IMR-90 (cell line): Measurements from ENCODE around the gene RARRES2. TPM values are rescaled to one million over a fixed set of nuclear protein-coding genes. Genes with fewer than 3 reads are reported as not detected.

Experiments
- ATAC-seq: fragments of 200-7000 bp; cut with Tn5 transposase; 2 replicates; pipeline ENCODE4 v1.9.1; 2020; ENCODE audit warnings: low read depth, mild to moderate bottlenecking, moderate library complexity
- BruUV-seq: library from RNA; stranded (reverse); fragments of 400-500 nt; replicated peaks from 2 replicates; lab custom pipeline; 2021; lab: Mats Ljungman, UMichigan
- CTCF ChIA-PET: fragments of 300-600 bp; formaldehyde crosslinking; extraction: SDS; loops from one replicate; lab custom pipeline; 2021; ENCODE audit warnings: antibody characterized with exemption; lab: Yijun Ruan, JAX
- POLR2A ChIA-PET: fragments of 300-600 bp; sonication (Branson Sonifier 250); formaldehyde crosslinking; loops from one replicate; lab custom pipeline; 2022; ENCODE audit warnings: antibody characterized with exemption; ENCODE audit not compliant: unreplicated experiment; lab: Charles Lee
- DNase-seq: peaks from one replicate; pipeline ENCODE4 v3.0.0; 2013
- H2AFZ ChIP-seq: replicated peaks from 2 replicates; pipeline ENCODE3; 2013; ENCODE audit warnings: low read length, mild to moderate bottlenecking; ENCODE audit not compliant: poor library complexity
- H2AK5ac ChIP-seq: 2 replicates; pipeline ENCODE4 v1.6.1; 2013; ENCODE audit warnings: low read depth, low read length, inconsistent platforms
- H2AK9ac ChIP-seq: replicated peaks from 2 replicates; pipeline ENCODE3; 2013; ENCODE audit warnings: mild to moderate bottlenecking, low read depth, low read length, moderate library complexity; ENCODE audit not compliant: poor library complexity
- H2BK120ac ChIP-seq: 2 replicates; pipeline ENCODE4 v1.6.1; 2013; ENCODE audit warnings: low read depth, low read length, inconsistent platforms
- H2BK15ac ChIP-seq: 3 replicates; pipeline ENCODE4 v1.6.1; 2013; ENCODE audit warnings: low read depth, low read length, inconsistent platforms
- H2BK20ac ChIP-seq: 2 replicates; pipeline ENCODE4 v1.6.1; 2013; ENCODE audit warnings: low read depth, mild to moderate bottlenecking, inconsistent platforms, low read length, moderate library complexity
- H2BK5ac ChIP-seq: 2 replicates; pipeline ENCODE4 v1.6.1; 2013; ENCODE audit warnings: mild to moderate bottlenecking, low read depth, low read length, inconsistent platforms; ENCODE audit not compliant: poor library complexity, severe bottlenecking
- H3K14ac ChIP-seq: replicated peaks from 2 replicates; pipeline ENCODE4 v1.6.1; 2013; ENCODE audit warnings: low read depth, low read length, inconsistent platforms
- H3K18ac ChIP-seq: 2 replicates; pipeline ENCODE4 v1.6.1; 2013; ENCODE audit warnings: low read depth, low read length, control low read depth
- H3K23ac ChIP-seq: 2 replicates; pipeline ENCODE4 v1.6.1; 2013; ENCODE audit warnings: low read depth, low read length, inconsistent platforms
- H3K27ac ChIP-seq: 2 replicates; pipeline ENCODE4 v1.5.1; 2013; ENCODE audit warnings: mild to moderate bottlenecking, control low read depth, low read length; ENCODE audit not compliant: insufficient read depth
- H3K27me3 ChIP-seq: 2 replicates; pipeline ENCODE4 v1.6.1; 2013; ENCODE audit warnings: low read length; ENCODE audit not compliant: control insufficient read depth, insufficient read depth
- H3K36me3 ChIP-seq: 2 replicates; pipeline ENCODE4 v1.6.1; 2013; ENCODE audit warnings: low read length, mixed read lengths; ENCODE audit not compliant: control insufficient read depth, insufficient read depth
- H3K4ac ChIP-seq: 2 replicates; pipeline ENCODE4 v1.6.1; 2013; ENCODE audit warnings: low read depth, low read length, inconsistent platforms
- H3K4me1 ChIP-seq: 2 replicates; pipeline ENCODE4 v1.6.1; 2013; ENCODE audit warnings: low read length, mixed read lengths; ENCODE audit not compliant: control insufficient read depth, insufficient read depth
- H3K4me2 ChIP-seq: 2 replicates; pipeline ENCODE4 v1.6.1; 2013; ENCODE audit warnings: low read depth, mild to moderate bottlenecking, control low read depth, low read length, moderate library complexity
- H3K4me3 ChIP-seq: 2 replicates; pipeline ENCODE4 v1.5.1; 2013; ENCODE audit warnings: low read depth, mild to moderate bottlenecking, control low read depth, low read length, moderate library complexity; ENCODE audit not compliant: insufficient read depth
- H3K56ac ChIP-seq: 2 replicates; pipeline ENCODE4 v1.6.1; 2013; ENCODE audit warnings: low read length, inconsistent platforms; ENCODE audit not compliant: insufficient read depth; ENCODE audit errors: extremely low read depth
- H3K79me1 ChIP-seq, 2 experiments: 2 replicates each; pipeline ENCODE4 v1.6.1; 2013; ENCODE audit warnings: low read length in 2 of 2, inconsistent platforms in 1 of 2, low read depth in 1 of 2
- H3K9ac ChIP-seq: 2 replicates; pipeline ENCODE4 v1.6.1; 2013; ENCODE audit warnings: low read depth, low read length, control low read depth
- H3K9me1 ChIP-seq: 2 replicates; pipeline ENCODE4 v1.6.1; 2013; ENCODE audit warnings: low read length, inconsistent platforms; ENCODE audit not compliant: insufficient read depth
- H3K9me3 ChIP-seq: 2 replicates; pipeline ENCODE4 v1.6.1; 2013; ENCODE audit warnings: low read length; ENCODE audit not compliant: control insufficient read depth, insufficient read depth
- H4K20me1 ChIP-seq: 2 replicates; pipeline ENCODE4 v1.6.1; 2013; ENCODE audit warnings: low read length, inconsistent platforms; ENCODE audit not compliant: insufficient read depth
- H4K5ac ChIP-seq: 2 replicates; pipeline ENCODE4 v1.6.1; 2013; ENCODE audit warnings: mild to moderate bottlenecking, low read depth, low read length, control low read depth
- H4K8ac ChIP-seq, 2 experiments: 2 replicates each; pipeline ENCODE4 v1.6.1; 2013; ENCODE audit warnings: low read depth in 2 of 2, low read length in 2 of 2, control low read depth in 1 of 2, inconsistent platforms in 1 of 2
- H4K91ac ChIP-seq: 2 replicates; pipeline ENCODE4 v1.6.1; 2013; ENCODE audit warnings: low read depth, low read length, inconsistent platforms; ENCODE audit not compliant: insufficient read depth
- BHLHE40 ChIP-seq: fragments of 150-350 bp; IDR thresholded peaks from 2 replicates; pipeline ENCODE4 v1.6.1; 2016; ENCODE audit warnings: mild to moderate bottlenecking, low read depth, low read length
- CEBPB ChIP-seq: IDR thresholded peaks from 2 replicates; pipeline ENCODE4 v1.6.1; 2012; ENCODE audit warnings: low read depth, low read length, improper control_type of control experiment
- CHD1 ChIP-seq: IDR thresholded peaks from 2 replicates; pipeline ENCODE4 v1.6.1; 2012; ENCODE audit warnings: low read depth, low read length, improper control_type of control experiment
- FOS ChIP-seq: fragments of 150-350 bp; IDR thresholded peaks from 2 replicates; pipeline ENCODE4 v1.6.1; 2016; ENCODE audit warnings: low read depth, low read length
- MAFK ChIP-seq: IDR thresholded peaks from 2 replicates; pipeline ENCODE4 v1.6.1; 2012; ENCODE audit warnings: low read depth, low read length, improper control_type of control experiment
- MXI1 ChIP-seq: IDR thresholded peaks from 2 replicates; pipeline ENCODE4 v1.6.1; 2012; ENCODE audit warnings: low read depth, mild to moderate bottlenecking, low read length, moderate library complexity, borderline replicate concordance
- NFE2L2 ChIP-seq: fragments of 150-350 bp; IDR thresholded peaks from 2 replicates; pipeline ENCODE4 v1.6.1; 2016; ENCODE audit warnings: low read depth, mild to moderate bottlenecking, low read length
- POLR2A ChIP-seq: IDR thresholded peaks from 2 replicates; pipeline ENCODE4 v1.6.1; 2012; ENCODE audit warnings: mild to moderate bottlenecking, low read depth, low read length
- RAD21 ChIP-seq: IDR thresholded peaks from 2 replicates; pipeline ENCODE4 v1.6.1; 2012; ENCODE audit warnings: low read length, improper control_type of control experiment
- RCOR1 ChIP-seq: IDR thresholded peaks from 2 replicates; pipeline ENCODE4 v1.6.1; 2012; ENCODE audit warnings: mild to moderate bottlenecking, low read length, improper control_type of control experiment; ENCODE audit not compliant: insufficient replicate concordance
- RFX5 ChIP-seq: IDR thresholded peaks from 2 replicates; pipeline ENCODE4 v1.8.0; 2012; ENCODE audit warnings: low read depth, mild to moderate bottlenecking, low read length, moderate library complexity
- SMC3 ChIP-seq: fragments of 150-350 bp; IDR thresholded peaks from 2 replicates; pipeline ENCODE4 v1.6.1; 2016; ENCODE audit warnings: low read depth, mild to moderate bottlenecking, antibody characterized with exemption, low read length, moderate library complexity
- whole genome bisulfite sequencing, 2 experiments: methylation state at CpG; one replicate each; pipeline versions ENCODE4 v1.1.5 to v1.1.7; 2013; ENCODE audit warnings: missing lambda C conversion rate in 2 of 2; ENCODE audit not compliant: insufficient read length in 1 of 2; ENCODE audit errors: extremely low coverage in 2 of 2; 5-methylcytosine and 5-hydroxymethylcytosine counted together
- dilution Hi-C: fragments of 300-500 bp; cut with HindIII; formaldehyde crosslinking; loops from one replicate; pipeline ENCODE4 v1.14.3; 2018; ENCODE audit warnings: low sequenced_read_pairs; ENCODE audit not compliant: unreplicated experiment
- in situ Hi-C: fragments of 300-500 bp; cut with MboI; formaldehyde crosslinking; loops from 3 replicates; pipeline ENCODE4 v1.14.3; 2019; ENCODE audit warnings: low sequenced_read_pairs, inconsistent platforms, mixed read lengths
- intact Hi-C: fragments of 100-400 bp; cut with micrococcal nuclease; formaldehyde crosslinking; loops from 2 replicates; pipeline ENCODE4 v1.10.0; 2022
- polyA plus RNA-seq, 3 experiments: library from polyadenylated mRNA; depleted of rRNA; stranded (reverse); fragments of >200 nt; gene quantifications; 2 replicates each; pipeline ENCODE4 v1.2.3, GENCODE V29; 2012; ENCODE audit warnings: low replicate concordance in 1 of 3
- total RNA-seq: library from RNA; depleted of rRNA; stranded (reverse); fragments of >200 nt; gene quantifications from 2 replicates; pipeline ENCODE4 v1.2.3, GENCODE V29; 2012
- TF ChIP-seq, protein P1 (sequence below): fragments of 150-350 bp; IDR thresholded peaks from 2 replicates; pipeline ENCODE4 v1.6.1; 2016; ENCODE audit warnings: low read depth, mild to moderate bottlenecking, low read length, moderate library complexity, borderline replicate concordance
- TF ChIP-seq, protein P2 (sequence below): fragments of 150-350 bp; IDR thresholded peaks from 2 replicates; pipeline ENCODE4 v1.6.1; 2017; ENCODE audit warnings: mild to moderate bottlenecking, antibody characterized with exemption, low read length, low read depth
- TF ChIP-seq, protein P3 (sequence below): conservative IDR thresholded peaks from 2 replicates; pipeline ENCODE4 v1.5.1; 2012; ENCODE audit warnings: mild to moderate bottlenecking, low read depth, low read length, improper control_type of control experiment

RARRES2 gene
- total and polyA plus RNA-seq, 2 of the 4 experiments (the other 2 are of a cell fraction) = 1.6 TPM; not detected in 1

- Histone ChIP-seq H3K27me3 (no peaks in the 10 kb centered on the region), H2AFZ (no peak overlapping the region), H3K27ac (no peak overlapping the region), H3K4ac (no peak overlapping the region), H4K20me1 (no peaks in the 10 kb centered on the region), H3K14ac (no peak overlapping the region), H2BK20ac (no peak overlapping the region), H4K5ac (no peak overlapping the region), H3K36me3 (no peaks in the 10 kb centered on the region), H2BK15ac (no peak overlapping the region), H2BK5ac (no peak overlapping the region), H2AK9ac (no peak overlapping the region), H3K56ac (no peak overlapping the region), H3K23ac (no peak overlapping the region), H3K4me2 (no peak overlapping the region), H2AK5ac (no peak overlapping the region), H3K9me1 (no peaks in the 10 kb centered on the region; the same call in 1 of the 2 replicates), H2BK120ac (no peak overlapping the region), H3K79me1 (no peaks in the 10 kb centered on the region), H3K4me3 (no peak overlapping the region), H3K18ac (no peak overlapping the region), H3K9me3 (no peaks in the 10 kb centered on the region), H4K8ac (no peak overlapping the region), H3K4me1 (peaks cover 9% of the 10 kb centered on the region; the same call in 1 of the 2 replicates), H3K9ac (no peak overlapping the region), H4K91ac (no peak overlapping the region)
- CTCF ChIA-PET = interaction anchor here (1.4 kb wide), 1 partner anchor 41 kb away, joined by 3 read pairs; no protein-coding TSS in a partner anchor
- 55% methylated on average over 5 of the region's 22 CpGs; no CpG with 5 or more reads in 1 of the 2 experiments for WGBS, 2 experiments
- BruUV-seq = no TSS peak
- dilution Hi-C loops (no loop called here), in situ Hi-C loops (no loop called here), intact Hi-C loops (no loop called here)
- TF ChIP-seq, protein P1, sequence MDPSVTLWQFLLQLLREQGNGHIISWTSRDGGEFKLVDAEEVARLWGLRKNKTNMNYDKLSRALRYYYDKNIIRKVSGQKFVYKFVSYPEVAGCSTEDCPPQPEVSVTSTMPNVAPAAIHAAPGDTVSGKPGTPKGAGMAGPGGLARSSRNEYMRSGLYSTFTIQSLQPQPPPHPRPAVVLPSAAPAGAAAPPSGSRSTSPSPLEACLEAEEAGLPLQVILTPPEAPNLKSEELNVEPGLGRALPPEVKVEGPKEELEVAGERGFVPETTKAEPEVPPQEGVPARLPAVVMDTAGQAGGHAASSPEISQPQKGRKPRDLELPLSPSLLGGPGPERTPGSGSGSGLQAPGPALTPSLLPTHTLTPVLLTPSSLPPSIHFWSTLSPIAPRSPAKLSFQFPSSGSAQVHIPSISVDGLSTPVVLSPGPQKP = no peak
- TF ChIP-seq CEBPB (no peak), POLR2A (no peak), SMC3 (no peak), NFE2L2 (no peak), FOS (no peak), CHD1 (no peak), MAFK (no peak), RCOR1 (no peak), MXI1 (no peak), RFX5 (no peak), BHLHE40 (no peak), RAD21 (no peak)
- TF ChIP-seq, protein P2, sequence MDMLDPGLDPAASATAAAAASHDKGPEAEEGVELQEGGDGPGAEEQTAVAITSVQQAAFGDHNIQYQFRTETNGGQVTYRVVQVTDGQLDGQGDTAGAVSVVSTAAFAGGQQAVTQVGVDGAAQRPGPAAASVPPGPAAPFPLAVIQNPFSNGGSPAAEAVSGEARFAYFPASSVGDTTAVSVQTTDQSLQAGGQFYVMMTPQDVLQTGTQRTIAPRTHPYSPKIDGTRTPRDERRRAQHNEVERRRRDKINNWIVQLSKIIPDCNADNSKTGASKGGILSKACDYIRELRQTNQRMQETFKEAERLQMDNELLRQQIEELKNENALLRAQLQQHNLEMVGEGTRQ = no peak
- TF ChIP-seq, protein P3, sequence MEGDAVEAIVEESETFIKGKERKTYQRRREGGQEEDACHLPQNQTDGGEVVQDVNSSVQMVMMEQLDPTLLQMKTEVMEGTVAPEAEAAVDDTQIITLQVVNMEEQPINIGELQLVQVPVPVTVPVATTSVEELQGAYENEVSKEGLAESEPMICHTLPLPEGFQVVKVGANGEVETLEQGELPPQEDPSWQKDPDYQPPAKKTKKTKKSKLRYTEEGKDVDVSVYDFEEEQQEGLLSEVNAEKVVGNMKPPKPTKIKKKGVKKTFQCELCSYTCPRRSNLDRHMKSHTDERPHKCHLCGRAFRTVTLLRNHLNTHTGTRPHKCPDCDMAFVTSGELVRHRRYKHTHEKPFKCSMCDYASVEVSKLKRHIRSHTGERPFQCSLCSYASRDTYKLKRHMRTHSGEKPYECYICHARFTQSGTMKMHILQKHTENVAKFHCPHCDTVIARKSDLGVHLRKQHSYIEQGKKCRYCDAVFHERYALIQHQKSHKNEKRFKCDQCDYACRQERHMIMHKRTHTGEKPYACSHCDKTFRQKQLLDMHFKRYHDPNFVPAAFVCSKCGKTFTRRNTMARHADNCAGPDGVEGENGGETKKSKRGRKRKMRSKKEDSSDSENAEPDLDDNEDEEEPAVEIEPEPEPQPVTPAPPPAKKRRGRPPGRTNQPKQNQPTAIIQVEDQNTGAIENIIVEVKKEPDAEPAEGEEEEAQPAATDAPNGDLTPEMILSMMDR = no peak
- DNase-seq (no peak), ATAC-seq (0 out of 2 replicates have a peak, but pooled peaks have one; percentile 18)
- POLR2A ChIA-PET = interaction anchor here (0.5 kb wide), 1 partner anchor 615 kb away, joined by 6 read pairs; no protein-coding TSS in a partner anchor
These were observed 11.9 kb downstream of the RARRES2 start for GRCh38 chr7:150329331-150330120.
